H1 (cell line): ENCODE data around the gene CRIP1. TPM values are rescaled to one million over a fixed set of nuclear protein-coding genes. Genes with fewer than 3 reads are reported as not detected.

Source experiments
- ATF3 ChIP-seq: IDR thresholded peaks from 2 replicates; pipeline ENCODE4 v1.6.1; 2011; ENCODE audit warnings: low read depth, mild to moderate bottlenecking, low read length; ENCODE audit not compliant: insufficient read depth
- BCL11A ChIP-seq, 2 experiments: IDR thresholded peaks; one replicate each; pipeline ENCODE4 v1.6.1; 2011; ENCODE audit warnings: low read depth in 2 of 2, low read length in 2 of 2, mild to moderate bottlenecking in 2 of 2
- BRCA1 ChIP-seq: IDR thresholded peaks from 2 replicates; pipeline ENCODE4 v1.6.1; 2012; ENCODE audit warnings: low read depth, low read length, improper control_type of control experiment
- CHD2 ChIP-seq: IDR thresholded peaks from 2 replicates; pipeline ENCODE4 v1.6.1; 2012; ENCODE audit warnings: low read length, improper control_type of control experiment
- CTCF ChIP-seq, 3 experiments: IDR thresholded peaks; 1 replicate in 2 of 3; 2 replicates in 1 of 3; pipeline versions ENCODE4 v1.5.1 to v1.6.1; 2011; ENCODE audit warnings: low read length in 3 of 3, mild to moderate bottlenecking in 3 of 3, inconsistent platforms in 2 of 3, low read depth in 1 of 3, moderate library complexity in 1 of 3; ENCODE audit not compliant: insufficient read depth in 1 of 3; ENCODE audit errors: control extremely low read depth in 1 of 3
- EGR1 ChIP-seq: IDR thresholded peaks from 2 replicates; pipeline ENCODE4 v1.6.1; 2011; ENCODE audit warnings: low read depth, low read length, borderline replicate concordance
- EP300 ChIP-seq, 2 experiments: IDR thresholded peaks; 1 replicate in 1 of 2; 2 replicates in 1 of 2; pipeline ENCODE4 v1.6.1; 2011 to 2012; ENCODE audit warnings: low read depth in 2 of 2, low read length in 2 of 2, mild to moderate bottlenecking in 2 of 2, borderline replicate concordance in 1 of 2, inconsistent platforms in 1 of 2, moderate library complexity in 1 of 2
- GABPA ChIP-seq: IDR thresholded peaks from 2 replicates; pipeline ENCODE4 v1.6.1; 2011; ENCODE audit warnings: mild to moderate bottlenecking, low read length, moderate library complexity, borderline replicate concordance; ENCODE audit not compliant: insufficient read depth
- KDM1A ChIP-seq: fragments of 200-600, 300-600 bp; sonication (generic); IDR thresholded peaks from 2 replicates; pipeline ENCODE4 v1.7.1; 2016; ENCODE audit warnings: mild to moderate bottlenecking, low read length, borderline replicate concordance
- NRF1 ChIP-seq: IDR thresholded peaks from 2 replicates; pipeline ENCODE4 v1.6.1; 2011; ENCODE audit warnings: mild to moderate bottlenecking, low read depth, low read length, improper control_type of control experiment
- POLR2A ChIP-seq, 2 experiments: IDR thresholded peaks; 1 replicate in 1 of 2; 2 replicates in 1 of 2; pipeline ENCODE4 v1.6.1; 2011; ENCODE audit warnings: low read depth in 2 of 2, low read length in 2 of 2, mild to moderate bottlenecking in 2 of 2; ENCODE audit errors: control extremely low read depth in 1 of 2
- POLR2AphosphoS5 ChIP-seq: IDR thresholded peaks from 2 replicates; pipeline ENCODE4 v1.6.1; 2011; ENCODE audit warnings: low read depth, low read length
- RBBP5 ChIP-seq: IDR thresholded peaks from 2 replicates; pipeline ENCODE4 v1.7.1; 2012; ENCODE audit warnings: low read depth, mild to moderate bottlenecking, inconsistent platforms, low read length, moderate library complexity, borderline replicate concordance
- RXRA ChIP-seq: IDR thresholded peaks from 2 replicates; pipeline ENCODE4 v1.6.1; 2011; ENCODE audit warnings: low read depth, mild to moderate bottlenecking, low read length, moderate library complexity; ENCODE audit not compliant: insufficient read depth
- SIX5 ChIP-seq: IDR thresholded peaks from 2 replicates; pipeline ENCODE4 v1.6.1; 2011; ENCODE audit warnings: mild to moderate bottlenecking, low read depth, low read length
- SRF ChIP-seq: IDR thresholded peaks from 2 replicates; pipeline ENCODE4 v1.6.1; 2011; ENCODE audit warnings: mild to moderate bottlenecking, low read depth, low read length, moderate library complexity
- TAF1 ChIP-seq: IDR thresholded peaks from 2 replicates; pipeline ENCODE4 v1.6.1; 2011; ENCODE audit warnings: mild to moderate bottlenecking, low read depth, low read length
- TAF7 ChIP-seq: optimal IDR thresholded peaks from 2 replicates; pipeline ENCODE3; 2011; ENCODE audit warnings: low read depth, mild to moderate bottlenecking, inconsistent platforms, low read length, moderate library complexity, borderline replicate concordance
- TBP ChIP-seq: IDR thresholded peaks from 2 replicates; pipeline ENCODE4 v1.6.1; 2011; ENCODE audit warnings: low read depth, low read length, improper control_type of control experiment
- polyA plus RNA-seq, 7 experiments: library from polyadenylated mRNA; depleted of rRNA in 3 of 7; stranded (reverse) in 5 of 7; unstranded in 2 of 7; fragments of >200 nt in 5 of 7; fragments of 200-250 nt in 2 of 7; gene quantifications; 1 replicate in 5 of 7; 2 replicates in 1 of 7; 4 replicates in 1 of 7; pipeline versions ENCODE4 v1.2.1 to v1.2.3, GENCODE V29; 2011 to 2013; ENCODE audit warnings: missing spikeins in 2 of 7, mixed read lengths in 2 of 7
- total RNA-seq: library from RNA; stranded (reverse); fragmentation: NEBNext Ultra II Directional; extraction: Animal tissue kit (Norgen Biotek cat#: 25700); gene quantifications from 2 replicates; pipeline ENCODE4 v1.2.1, GENCODE V29; 2021

CRIP1 gene
- total and polyA plus RNA-seq, 2 of the 8 experiments (the other 6 are each of a cell fraction or from before 2014, with no cell fraction given): 1.2 to 2.2 TPM

GRCh38 chr14:105448706-105449111 is 38.0 kb upstream of the CRIP1 start (continued):
- peak in 2 of 3 experiments; percentile 78 to 85; a peak in 3 of 4 replicates for TF ChIP-seq CTCF (IDR thresholded peaks at IDR 0.05; ENCODE audit: control extremely low read depth in 1 of 3, insufficient read depth in 1 of 3, low read depth in 1 of 3, low read length in 3 of 3)
- no peak for TF ChIP-seq RXRA
- no peak for TF ChIP-seq BCL11A (IDR thresholded peaks at IDR 0.05; ENCODE audit: low read depth in 2 of 2, low read length in 2 of 2)
- TF ChIP-seq BRCA1: no peak
- no peak for TF ChIP-seq NRF1
- TF ChIP-seq EGR1: 0 out of 2 replicates have a peak, but pooled peaks have one; percentile 7
- no peak for TF ChIP-seq TAF7
- no peak for TF ChIP-seq SRF
- TF ChIP-seq POLR2AphosphoS5: no peak
- peak; percentile 85; the same call in 1 of the 2 replicates for TF ChIP-seq GABPA
- no peak for TF ChIP-seq TBP
- TF ChIP-seq EP300 (IDR thresholded peaks at IDR 0.05; ENCODE audit: borderline replicate concordance in 1 of 2, low read depth in 2 of 2, low read length in 2 of 2): no peak
- TF ChIP-seq ATF3: no peak
- no peak for TF ChIP-seq CHD2
- no peak for TF ChIP-seq TAF1
- no peak for TF ChIP-seq SIX5
- TF ChIP-seq KDM1A: no peak
- no peak for TF ChIP-seq POLR2A (IDR thresholded peaks at IDR 0.05; ENCODE audit: control extremely low read depth in 1 of 2, low read depth in 2 of 2, low read length in 2 of 2)
- TF ChIP-seq RBBP5: no peak
